Stimulated activated CD8-positive, alpha-beta memory T cell treated with anti-CD3 and anti-CD28 coated beads, Interleukin-7, amount 100 ng/mL, for 1 hour (primary cell): ENCODE measurements around the gene NOD2.

Experiments
- DNase-seq, 2 donors: peaks; one replicate each; pipeline ENCODE4 v3.0.0-alpha.2; 2020; ENCODE audit warnings: low read depth in 2 of 2

Gene NOD2

DNA sequence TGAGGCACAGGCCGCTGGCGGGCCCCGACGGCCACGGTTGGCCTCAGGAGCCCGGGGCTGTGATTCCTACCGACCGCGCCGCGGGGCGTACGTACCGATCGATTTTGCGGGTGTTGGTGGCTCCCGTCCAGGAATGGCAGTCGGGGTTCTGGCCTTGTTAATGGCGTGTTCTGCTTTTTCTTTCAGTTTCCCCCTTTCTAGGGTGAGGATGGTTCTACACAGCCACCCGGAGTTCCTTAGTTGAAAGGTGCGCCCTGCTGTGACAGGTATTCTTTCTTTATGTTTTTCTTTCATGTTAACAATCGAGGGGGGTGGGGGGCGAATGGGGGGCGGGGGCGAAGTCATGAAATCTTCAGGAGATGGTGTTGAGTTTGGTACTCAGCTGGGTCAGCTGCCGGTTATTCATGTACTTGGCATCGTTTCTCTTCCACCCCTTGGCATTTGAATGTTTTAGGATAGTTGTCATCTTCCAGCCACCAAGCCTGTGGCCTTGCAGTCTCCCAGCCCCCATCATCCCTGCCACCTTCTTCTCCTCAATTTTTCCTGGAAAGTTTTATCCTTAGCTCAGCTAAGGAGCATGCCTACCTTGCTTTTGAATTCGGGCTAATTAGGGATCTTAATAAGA, 49.3 kb downstream of the NOD2 start:
- DNase-seq, result no peak

- DNase-seq, result no peak
Observed at GRCh38 chr16:50743581-50744225, 50.3 kb downstream of the NOD2 start.

DNA sequence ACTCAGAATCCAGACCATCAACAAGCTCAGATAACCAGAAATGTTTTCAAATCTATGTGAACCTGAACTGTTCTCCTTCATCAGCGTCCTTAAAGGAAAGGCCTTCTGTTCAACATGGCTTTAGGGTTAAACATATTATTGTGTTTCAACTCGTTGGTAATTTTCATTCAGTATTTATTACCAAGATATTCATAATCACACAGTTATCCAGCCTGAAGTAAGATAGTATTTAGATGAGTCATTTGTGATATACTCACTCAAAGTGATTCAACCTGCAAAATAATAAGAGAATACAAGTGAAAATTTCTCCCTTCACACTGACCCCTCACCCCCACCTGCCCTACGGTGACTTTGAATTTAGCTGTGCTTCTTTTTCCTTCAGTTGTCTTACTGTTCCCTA, 51.5 kb downstream of the NOD2 start:
- DNase-seq, result no peak

DNA sequence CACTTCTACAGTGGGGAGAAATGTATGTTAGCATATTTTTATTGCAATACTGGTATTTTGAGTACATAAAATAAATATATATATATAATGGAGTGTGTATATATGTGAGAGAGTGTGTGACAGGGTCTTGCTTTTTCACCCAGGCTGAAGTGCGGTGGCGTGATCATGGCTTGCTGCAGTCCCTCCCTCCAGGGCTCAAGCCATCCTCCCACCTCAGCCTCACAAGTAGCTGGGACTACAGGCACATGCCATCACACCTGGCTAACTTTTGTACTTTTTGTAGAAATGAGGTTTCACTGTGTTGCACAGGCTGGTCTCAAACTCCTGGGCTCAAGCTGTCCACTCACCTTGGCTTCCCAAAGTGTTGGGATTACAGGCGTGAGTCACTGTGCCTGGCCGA, 52.5 kb downstream of the NOD2 start:
- DNase-seq, result no peak

DNA sequence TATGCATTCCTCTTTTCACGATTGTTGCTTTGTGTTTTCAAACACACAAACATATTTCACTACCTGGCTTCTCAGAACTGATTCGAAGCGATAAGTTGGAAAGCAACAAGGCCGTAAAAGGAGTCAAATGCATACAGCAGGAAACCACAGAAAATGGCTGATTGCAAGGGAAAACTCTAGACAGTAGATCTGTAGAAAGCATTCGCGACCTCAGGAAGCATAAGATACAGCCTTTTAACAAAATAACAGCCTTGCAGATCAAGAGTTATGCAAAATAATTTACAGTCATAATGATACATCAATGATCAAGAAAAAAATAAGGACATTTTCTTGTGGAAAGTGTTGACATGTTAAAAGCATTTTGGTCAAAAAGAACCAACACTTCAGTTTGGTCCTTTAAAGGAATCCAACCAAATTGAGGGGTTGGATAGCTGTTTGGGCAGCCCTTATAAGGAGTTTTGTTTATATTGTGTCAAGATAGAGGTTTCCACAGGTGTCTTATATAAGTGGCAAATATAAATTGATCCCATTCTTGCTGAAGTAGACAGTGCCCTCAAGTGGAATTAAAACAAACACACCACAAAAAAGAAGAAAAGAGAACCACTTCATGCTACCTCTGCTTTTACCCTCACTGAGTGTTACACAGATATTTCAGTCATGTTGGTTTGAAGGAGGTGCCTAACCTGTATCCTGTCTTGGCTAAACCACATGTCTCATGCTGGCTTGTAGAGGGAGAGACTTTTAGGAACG, 54.0 kb downstream of the NOD2 start:
- DNase-seq, result no peak

DNA sequence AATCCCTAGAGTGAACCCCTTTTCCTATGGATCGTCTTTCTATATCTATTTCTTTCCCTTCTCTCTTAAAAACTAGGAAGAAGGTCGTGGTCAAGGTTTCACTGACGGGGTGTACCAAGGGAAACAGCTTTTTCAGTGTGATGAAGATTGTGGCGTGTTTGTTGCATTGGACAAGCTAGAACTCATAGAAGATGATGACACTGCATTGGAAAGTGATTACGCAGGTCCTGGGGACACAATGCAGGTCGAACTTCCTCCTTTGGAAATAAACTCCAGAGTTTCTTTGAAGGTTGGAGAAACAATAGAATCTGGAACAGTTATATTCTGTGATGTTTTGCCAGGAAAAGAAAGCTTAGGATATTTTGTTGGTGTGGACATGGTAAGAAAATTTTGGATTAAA, 58.1 kb downstream of the NOD2 start:
- DNase-seq, result no peak

- no peak for DNase-seq
Observed at GRCh38 chr16:50752471-50753235, 59.2 kb downstream of the NOD2 start.

DNA sequence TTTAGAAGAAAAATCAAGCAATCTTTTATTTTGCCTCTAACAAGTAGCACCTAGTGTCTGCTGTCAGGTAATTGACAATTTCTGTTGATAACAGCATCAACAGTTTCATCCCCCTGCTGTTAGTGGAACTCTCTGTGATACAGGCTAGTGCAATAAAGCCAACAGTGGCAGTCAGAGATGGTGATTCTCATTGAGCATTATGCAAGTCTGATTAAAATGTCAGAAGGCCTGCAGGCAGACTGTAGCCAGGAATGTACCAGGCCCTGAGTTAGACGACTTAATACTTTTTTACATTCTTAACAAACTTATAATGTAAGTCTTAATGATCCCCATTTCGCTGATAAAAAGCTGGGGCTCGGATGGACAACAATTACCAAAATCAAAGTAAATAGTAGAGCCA, 63.1 kb downstream of the NOD2 start:
- DNase-seq, result no peak

DNA sequence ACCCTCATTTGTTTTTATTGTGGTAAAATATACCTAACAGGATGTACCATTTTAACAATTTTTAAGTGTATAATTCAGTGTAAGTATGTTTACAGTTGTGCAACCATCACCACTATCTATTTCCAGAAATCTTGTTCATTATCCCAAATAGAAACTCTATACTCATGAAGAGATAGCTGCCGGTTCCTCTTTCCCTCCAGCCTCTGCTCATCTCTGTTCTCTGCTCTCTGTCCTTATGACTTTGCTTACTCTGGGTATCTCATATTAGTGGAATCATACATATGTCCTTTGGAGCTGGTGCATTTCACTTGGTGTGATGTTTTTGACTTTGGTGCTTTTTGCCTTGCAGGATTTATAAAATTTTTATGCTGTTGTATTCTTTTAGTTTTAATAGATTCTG, 67.9 kb downstream of the NOD2 start:
- no peak for DNase-seq

- DNase-seq, result no peak
Observed at GRCh38 chr16:50762241-50762640, 68.8 kb downstream of the NOD2 start.

GRCh38 chr16:50763211-50763610, 69.8 kb downstream of the NOD2 start:
- DNase-seq, result no peak

GRCh38 chr16:50765260-50765659, 71.9 kb downstream of the NOD2 start:
- DNase-seq, result no peak

DNA sequence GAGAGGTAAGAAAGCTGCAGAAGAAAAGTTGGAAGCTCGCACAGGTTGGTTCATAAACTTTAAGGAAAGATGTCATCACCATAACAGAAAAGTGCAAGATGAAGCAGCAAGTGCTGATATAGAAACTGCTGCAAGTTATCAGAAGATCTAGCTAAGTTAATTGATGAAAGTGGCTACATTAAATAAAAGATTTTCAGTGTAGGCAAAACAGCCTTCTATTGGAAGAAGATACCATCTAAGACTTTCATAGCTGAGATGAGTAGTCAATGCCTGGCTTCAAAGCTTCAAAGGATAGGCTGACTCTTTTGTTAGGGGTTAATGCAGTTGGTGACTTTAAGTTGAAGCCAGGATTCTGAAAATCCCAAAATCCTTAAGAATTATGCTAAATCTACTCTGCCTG, 72.5 kb downstream of the NOD2 start:
- DNase-seq, result no peak

DNA sequence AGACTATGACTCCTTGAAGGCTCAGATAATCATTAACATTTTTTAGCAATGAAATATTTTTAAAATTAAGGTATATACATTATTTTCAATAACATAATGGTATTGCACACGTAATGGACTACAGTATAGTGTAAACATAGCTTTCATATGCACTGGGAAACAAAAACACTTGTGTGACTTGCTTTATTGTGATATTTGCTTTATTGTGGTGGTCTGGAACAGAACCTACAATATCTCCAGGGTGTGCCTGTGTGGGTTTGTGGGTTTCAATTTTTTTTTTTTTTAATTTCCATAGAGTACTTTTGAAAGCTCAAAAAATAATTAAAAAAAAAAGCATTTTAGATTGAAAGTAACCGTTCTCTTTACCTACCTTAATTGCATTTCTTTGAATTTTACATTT, 73.8 kb downstream of the NOD2 start:
- no peak for DNase-seq

DNA sequence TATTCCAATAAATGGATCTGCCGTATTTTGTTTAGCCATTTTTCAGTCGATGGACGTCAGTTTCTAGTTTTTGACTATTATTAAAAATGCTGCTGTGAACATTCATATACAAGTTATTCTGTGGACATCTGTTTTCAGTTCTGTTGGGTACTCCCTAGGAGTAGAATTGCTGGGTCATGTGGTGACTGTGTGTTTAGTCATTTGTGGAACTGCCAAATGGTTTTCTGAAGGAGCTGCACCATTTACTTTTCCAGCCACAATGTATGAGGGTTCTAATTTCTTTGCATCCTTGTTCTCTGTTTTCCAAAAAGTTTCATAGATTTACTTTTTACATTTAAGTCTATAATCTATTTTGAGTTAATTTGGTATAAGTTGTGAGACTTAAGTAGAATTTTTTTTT, 78.0 kb downstream of the NOD2 start:
- no peak for DNase-seq

DNA sequence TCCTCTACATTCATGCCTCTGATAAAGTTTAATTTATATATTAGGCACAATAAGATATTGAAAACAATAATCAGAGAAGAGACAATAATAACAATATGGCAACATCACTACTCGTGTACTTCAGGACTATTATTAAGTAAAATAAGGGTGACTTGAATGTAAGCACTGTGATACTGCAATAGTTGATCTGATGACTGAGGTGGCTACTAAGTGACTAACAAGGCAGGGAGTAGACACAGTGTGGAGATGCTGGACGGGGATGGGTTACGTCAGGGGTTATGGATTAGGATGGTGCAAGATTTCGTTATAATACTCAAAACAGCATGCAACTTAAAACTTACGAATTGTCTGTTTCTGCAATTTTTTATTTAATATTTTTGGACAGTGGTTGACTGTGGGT, 81.0 kb downstream of the NOD2 start:
- DNase-seq, result no peak

DNA sequence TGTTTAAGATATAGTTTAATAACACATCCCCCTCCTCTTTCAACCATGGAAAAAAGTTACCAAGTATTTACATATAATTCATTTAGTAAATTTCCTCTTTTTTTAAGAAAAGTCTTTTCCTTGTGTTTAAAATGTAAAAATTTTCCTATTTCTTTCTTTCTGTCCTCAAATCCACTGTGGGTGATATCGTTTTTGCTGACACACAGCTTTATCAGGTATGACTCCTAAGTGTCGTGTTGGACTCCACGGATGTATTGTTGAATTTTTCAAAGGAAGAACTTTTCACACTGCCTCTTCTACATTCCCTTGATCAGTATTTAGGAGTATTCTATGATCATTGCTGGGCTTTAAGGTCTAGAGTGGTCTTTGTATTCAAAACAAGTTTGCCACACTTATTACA, 81.6 kb downstream of the NOD2 start:
- DNase-seq, result no peak

- no peak for DNase-seq
Observed at GRCh38 chr16:50776037-50776436, 82.6 kb downstream of the NOD2 start.

GRCh38 chr16:50778284-50779163, 85.1 kb downstream of the NOD2 start:
- DNase-seq, result no peak

DNA sequence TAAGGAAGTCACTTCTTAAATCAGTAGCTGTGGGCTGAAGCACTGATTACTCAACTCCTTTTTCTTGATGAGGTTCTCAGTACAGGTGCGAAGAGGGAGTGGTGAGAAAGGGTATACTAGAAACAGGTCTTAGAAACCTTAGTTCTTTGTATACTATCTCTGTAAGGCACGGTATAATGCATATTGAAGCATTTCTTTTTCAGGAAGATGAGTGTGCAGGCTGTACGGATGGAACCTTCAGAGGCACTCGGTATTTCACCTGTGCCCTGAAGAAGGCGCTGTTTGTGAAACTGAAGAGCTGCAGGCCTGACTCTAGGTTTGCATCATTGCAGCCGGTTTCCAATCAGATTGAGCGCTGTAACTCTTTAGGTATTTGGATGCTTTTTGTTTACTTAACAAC, 87.6 kb downstream of the NOD2 start:
- DNase-seq, result no peak

- no peak for DNase-seq
Observed at GRCh38 chr16:50781518-50781917, 88.1 kb downstream of the NOD2 start.
